Urinary bladder (tissue), 4 donors: ENCODE results near the gene PRCP. TPM values are rescaled to one million over a fixed set of nuclear protein-coding genes. Genes with fewer than 3 reads are reported as not detected.

ENCODE experiments used
- DNase-seq: peaks from one replicate; pipeline ENCODE4 v3.0.0-alpha.2; 2015; ENCODE audit errors: extremely low spot score
- H3K27ac ChIP-seq: one replicate; pipeline ENCODE4 v1.5.1; 2013; ENCODE audit warnings: low read depth, mild to moderate bottlenecking, moderate library complexity
- H3K36me3 ChIP-seq: one replicate; pipeline ENCODE4 v1.6.1; 2013; ENCODE audit warnings: mild to moderate bottlenecking, moderate library complexity; ENCODE audit not compliant: insufficient read depth
- H3K4me1 ChIP-seq: one replicate; pipeline ENCODE4 v1.6.1; 2013; ENCODE audit warnings: mild to moderate bottlenecking, moderate library complexity; ENCODE audit not compliant: insufficient read depth
- H3K4me3 ChIP-seq: one replicate; pipeline ENCODE4 v1.5.1; 2013; ENCODE audit warnings: low read depth, low read length
- WGBS: extraction: QIAGEN DNeasy Blood & Tissue Kit; methylation state at CpG from one replicate; pipeline ENCODE4 v1.1.7; 2013; 5-methylcytosine and 5-hydroxymethylcytosine counted together
- polyA plus RNA-seq: library from polyadenylated mRNA; stranded (reverse); fragments of 200-250 nt; gene quantifications from one replicate; pipeline ENCODE4 v1.2.3, GENCODE V29; 2013
- total RNA-seq: library from RNA; depleted of rRNA; stranded (reverse); fragments of >200 nt; gene quantifications from one replicate; pipeline ENCODE4 v1.2.3, GENCODE V29; 2014
- donor health status: healthy with polysubstance abuse.
- donor health status: healthy.

Gene PRCP
- total and polyA plus RNA-seq, 2 donors, result 67.7 to 173 TPM

DNA sequence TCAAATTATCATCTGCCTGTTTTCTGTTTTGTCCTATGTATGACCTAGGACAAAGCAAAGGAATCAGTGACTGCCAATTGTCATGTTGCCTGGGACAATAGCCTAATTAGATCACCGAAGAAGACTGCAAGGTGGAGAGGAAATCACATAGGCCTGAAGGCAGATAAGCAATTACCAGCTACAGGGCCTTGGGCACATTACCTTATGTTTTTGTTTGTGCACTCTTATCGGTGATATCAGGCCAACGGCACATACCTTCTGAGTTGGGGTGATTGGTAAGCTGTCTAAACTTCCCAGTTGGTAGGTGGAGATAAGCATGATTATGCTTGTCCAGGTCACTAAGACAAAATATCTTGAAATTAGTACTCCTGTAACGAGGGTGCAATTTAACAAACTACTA, 108.5 kb downstream of the PRCP start:
- H3K27ac ChIP-seq, result no peak overlapping the region
- H3K36me3 ChIP-seq, result no peaks in the 10 kb centered on the region
- no peaks in the 10 kb centered on the region for H3K4me1 ChIP-seq
- H3K4me3 ChIP-seq, result no peak overlapping the region
- WGBS, result 79% methylated on average over 4 of the region's 4 CpGs
- no peak for DNase-seq

DNA sequence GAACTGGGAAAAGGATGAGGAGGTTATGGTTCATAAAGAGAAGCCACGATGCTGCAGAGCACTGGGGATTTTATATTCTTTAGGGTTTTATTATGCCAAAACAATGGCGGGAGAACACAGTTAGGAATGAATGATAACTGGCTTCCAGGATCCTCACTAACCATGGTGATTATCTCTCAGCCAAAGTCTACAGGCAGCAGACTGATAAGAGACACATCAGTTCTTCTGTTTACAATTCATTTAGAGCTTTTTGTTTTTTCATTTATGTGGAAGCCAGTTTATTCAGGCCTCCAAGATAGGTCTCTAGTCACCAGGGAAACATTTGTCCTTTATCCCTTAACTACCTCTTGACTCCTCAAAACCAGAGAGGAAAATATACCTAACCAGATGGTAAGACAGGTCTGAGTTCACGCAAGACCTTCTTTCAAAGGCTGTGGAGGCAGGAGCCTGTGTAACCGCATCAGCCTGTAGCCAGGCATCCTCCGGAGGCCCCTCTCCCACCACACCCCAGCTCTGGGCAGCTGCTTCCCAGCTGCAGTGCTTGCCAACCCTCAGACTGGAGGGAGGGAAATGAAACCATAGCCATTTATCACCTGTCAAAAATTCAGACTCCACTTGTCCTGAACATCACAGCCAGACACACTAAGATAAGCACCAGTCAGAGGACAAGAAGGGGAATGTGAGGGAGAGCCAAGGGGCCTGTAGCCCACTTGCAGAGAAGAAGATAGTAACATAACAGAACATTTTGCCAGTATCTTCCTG, 109.3 kb downstream of the PRCP start:
- H3K4me3 ChIP-seq, result no peak overlapping the region
- WGBS, result 18% methylated on average over 5 of the region's 5 CpGs
- no peak for DNase-seq

DNA sequence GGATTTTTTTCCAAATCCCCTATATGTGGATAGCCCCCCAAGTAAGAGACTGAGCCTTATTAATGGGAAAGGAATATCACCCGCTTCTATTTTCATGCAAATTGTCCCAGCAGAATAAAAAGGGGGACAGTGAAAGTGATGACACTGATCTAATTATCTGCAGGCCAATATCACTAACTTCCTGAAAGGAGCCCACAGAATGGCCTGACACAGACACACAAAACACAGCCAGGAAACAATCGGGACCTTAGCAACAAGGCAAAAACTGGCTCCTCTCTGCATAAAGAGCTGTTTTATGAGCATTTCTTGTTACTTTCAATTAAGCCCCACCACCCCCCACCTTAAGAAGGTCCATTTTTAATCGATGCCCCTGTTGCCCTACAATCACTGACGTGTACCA, 112.2 kb downstream of the PRCP start:
- H3K36me3 ChIP-seq, result no peaks in the 10 kb centered on the region
- DNase-seq, result no peak
- WGBS, result 83% methylated on average over 4 of the region's 4 CpGs
- H3K27ac ChIP-seq, result no peak overlapping the region
- H3K4me3 ChIP-seq, result no peak overlapping the region
- no peaks in the 10 kb centered on the region for H3K4me1 ChIP-seq

More for the DNA sequence above, 109.3 kb downstream of the PRCP start:
- H3K27ac ChIP-seq, result no peak overlapping the region
- no peaks in the 10 kb centered on the region for H3K4me1 ChIP-seq
- no peaks in the 10 kb centered on the region for H3K36me3 ChIP-seq

DNA sequence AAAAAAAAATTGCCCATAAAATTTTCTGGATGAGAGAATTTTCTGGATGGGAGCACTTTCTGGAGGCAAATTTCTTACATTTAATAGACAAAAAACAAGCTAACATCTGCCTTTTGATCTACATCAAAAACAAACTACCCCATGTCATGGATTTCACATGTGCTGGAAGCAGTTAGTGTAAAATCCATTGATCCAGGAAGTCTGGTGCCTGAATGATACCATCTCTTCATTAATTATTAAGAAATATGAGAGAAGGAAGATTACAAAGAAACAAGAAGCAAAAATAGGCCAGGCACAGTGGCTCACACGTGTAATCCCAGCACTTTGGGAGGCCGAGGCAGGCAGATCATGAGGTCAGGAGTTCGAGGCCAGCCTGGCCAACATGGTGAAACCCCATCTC, 113.4 kb downstream of the PRCP start:
- Histone ChIP-seq H3K4me3 (no peak overlapping the region), H3K36me3 (no peaks in the 10 kb centered on the region), H3K27ac (no peak overlapping the region), H3K4me1 (no peaks in the 10 kb centered on the region)
- WGBS, result 91% methylated on average over 3 of the region's 3 CpGs
- DNase-seq, result no peak

DNA sequence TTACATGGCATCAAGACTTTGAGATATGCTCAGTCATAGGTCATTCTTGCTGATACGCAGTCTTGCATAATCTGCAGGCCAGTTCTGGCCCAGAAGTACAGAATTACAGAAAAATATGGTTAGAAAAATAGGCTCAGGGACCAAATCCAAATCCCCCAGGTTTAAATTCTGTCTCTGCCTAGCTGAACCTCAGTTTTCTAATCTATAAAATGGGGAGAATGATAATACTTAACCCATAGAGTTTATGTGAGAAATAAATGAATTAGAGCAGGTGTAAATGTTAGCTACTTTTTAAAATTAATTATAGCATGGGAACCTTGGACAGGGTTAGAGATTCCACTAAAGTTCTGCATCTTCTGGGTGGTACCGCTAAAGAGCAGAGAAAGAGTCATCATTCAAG, 114.2 kb downstream of the PRCP start:
- DNase-seq, result no peak
- WGBS, result 89% methylated on average over 2 of the region's 2 CpGs

DNA sequence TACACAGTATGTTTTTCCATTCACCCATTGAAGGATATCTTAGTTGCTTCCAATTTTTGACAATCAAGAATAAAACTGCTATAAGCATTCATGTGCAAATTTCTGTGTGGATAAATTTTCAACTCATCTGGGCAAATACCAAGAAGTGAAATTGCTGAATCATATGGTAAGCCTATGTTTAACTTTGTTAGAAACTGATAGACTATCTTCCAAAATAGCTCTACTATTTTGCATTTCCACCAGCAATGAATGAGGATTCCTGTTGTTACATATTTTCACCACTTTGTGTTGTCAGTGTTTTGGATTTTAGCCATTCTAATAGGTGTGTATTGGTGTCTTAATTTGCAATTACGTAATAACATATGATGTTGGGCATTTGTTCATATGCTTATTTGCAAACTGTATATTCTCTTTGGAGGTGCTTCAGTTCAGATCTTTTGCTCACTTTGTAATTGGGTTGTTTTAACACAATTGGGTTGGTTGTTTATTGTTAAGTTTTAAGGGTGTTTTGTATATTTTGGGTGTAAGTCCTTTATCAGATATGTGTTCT, 117.3 kb downstream of the PRCP start:
- 95% methylated on average over 1 of the region's 1 CpG for WGBS
- Histone ChIP-seq H3K4me3 (no peak overlapping the region), H3K36me3 (no peaks in the 10 kb centered on the region), H3K4me1 (no peaks in the 10 kb centered on the region), H3K27ac (no peak overlapping the region)
- DNase-seq, result no peak

More for the DNA sequence above, 114.2 kb downstream of the PRCP start:
- Histone ChIP-seq H3K4me1 (no peaks in the 10 kb centered on the region), H3K4me3 (no peak overlapping the region), H3K27ac (no peak overlapping the region), H3K36me3 (no peaks in the 10 kb centered on the region)

DNA sequence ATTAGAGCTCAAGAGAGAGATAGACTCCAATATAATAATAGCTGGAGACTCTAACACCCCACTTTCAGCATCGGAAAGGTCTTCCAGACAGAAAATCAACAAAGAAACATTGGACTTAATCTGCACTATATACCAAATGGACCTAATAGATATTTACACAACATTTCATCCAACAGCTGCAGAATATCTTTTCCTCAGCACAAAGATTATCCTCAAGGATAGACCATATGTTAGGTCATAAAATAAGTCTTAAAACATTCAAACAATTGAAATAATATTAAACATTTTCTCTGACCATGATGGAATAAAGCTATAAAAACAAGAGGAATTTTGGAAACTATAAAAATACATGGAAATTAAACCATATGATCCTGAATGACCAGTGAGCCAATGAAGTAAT, 121.5 kb downstream of the PRCP start:
- no peaks in the 10 kb centered on the region for H3K36me3 ChIP-seq
- no peak for DNase-seq
- H3K4me3 ChIP-seq, result no peak overlapping the region
- no peak overlapping the region for H3K27ac ChIP-seq
- H3K4me1 ChIP-seq, result no peaks in the 10 kb centered on the region
- WGBS, result 35% methylated on average over 1 of the region's 1 CpG

DNA sequence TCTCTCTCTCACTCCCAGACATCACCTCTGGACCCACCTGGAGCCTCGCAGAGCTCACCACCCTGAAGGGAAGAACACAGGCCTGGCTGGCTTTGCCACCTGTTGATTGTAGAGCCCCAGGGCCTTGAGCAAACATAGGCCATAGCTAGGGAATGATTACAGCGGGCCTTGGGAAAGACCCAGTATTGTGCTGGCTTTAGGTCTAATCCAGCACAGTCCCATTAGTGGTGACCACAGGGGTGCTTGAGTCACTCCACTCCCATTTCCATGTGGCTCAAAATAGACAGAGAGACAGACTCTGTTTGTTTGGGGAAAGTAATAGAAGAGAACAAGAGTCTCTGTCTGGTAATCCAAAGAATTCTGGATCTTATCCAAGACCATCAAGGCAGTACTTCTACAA, 123.9 kb downstream of the PRCP start:
- Histone ChIP-seq H3K27ac (no peak overlapping the region), H3K36me3 (no peaks in the 10 kb centered on the region), H3K4me1 (no peaks in the 10 kb centered on the region), H3K4me3 (no peak overlapping the region)
- WGBS, result 95% methylated on average over 2 of the region's 2 CpGs
- no peak for DNase-seq

DNA sequence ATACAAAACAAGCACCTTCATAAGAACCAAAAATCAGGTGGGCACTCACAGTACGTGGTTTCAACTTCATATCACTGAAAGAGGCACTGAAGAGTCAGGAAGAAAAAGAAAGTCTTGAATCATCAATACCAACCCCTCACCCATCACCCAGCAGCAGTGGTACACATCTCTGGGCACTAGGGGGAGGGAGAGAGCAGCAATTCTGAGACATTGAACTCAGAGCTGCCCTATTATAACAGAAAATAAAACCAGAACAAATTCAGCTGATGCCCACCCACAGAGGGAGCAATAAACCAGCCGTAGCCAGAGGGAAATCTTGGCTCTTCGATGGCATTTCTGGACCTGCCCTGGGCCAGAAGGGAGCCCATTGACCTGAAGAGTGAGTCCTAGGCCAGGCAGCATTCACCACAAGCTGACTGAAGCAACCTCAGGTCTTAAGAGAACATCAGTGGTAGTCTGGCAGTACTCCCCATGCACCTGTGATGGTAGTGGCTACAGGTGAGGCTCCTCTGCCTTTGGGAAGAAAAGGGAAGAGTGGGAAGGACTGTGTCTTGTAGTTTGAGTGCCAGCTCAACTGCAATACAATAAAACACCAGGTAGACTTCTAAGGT, 124.4 kb downstream of the PRCP start:
- Histone ChIP-seq H3K36me3 (no peaks in the 10 kb centered on the region), H3K27ac (no peak overlapping the region), H3K4me3 (no peak overlapping the region), H3K4me1 (no peaks in the 10 kb centered on the region)
- DNase-seq, result no peak
- WGBS, result 52% methylated on average over 3 of the region's 3 CpGs

DNA sequence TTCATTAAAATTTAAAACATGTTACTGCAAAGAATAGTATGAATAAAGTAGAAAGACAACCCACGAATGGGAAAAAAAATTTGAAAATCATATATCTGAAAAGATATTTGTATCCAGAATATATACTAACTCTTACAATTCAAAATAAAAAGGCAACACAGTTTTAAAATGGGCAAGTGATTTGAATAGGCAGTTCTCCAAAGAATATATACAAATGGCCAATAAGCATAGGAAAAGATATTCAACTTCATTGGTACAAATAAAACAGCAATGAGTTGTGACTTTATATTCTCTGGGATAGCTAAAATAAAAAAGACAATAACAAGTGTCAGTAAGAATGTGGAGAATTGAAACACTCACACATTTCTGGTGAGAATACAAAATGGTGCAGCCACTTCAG, 125.0 kb downstream of the PRCP start:
- 88% methylated on average over 1 of the region's 1 CpG for WGBS
- no peaks in the 10 kb centered on the region for H3K36me3 ChIP-seq
- no peaks in the 10 kb centered on the region for H3K4me1 ChIP-seq
- DNase-seq, result no peak
- no peak overlapping the region for H3K27ac ChIP-seq
- no peak overlapping the region for H3K4me3 ChIP-seq

Other genes starting within 250 kb of the PRCP start
- 3.3 TPM for gene FAM181B, start 166.6 kb downstream of the PRCP start, total RNA-seq
- 1.7 TPM for gene FAM181B, start 166.6 kb downstream of the PRCP start, polyA plus RNA-seq
- 7.8 TPM for gene DDIAS, start 1.3 kb upstream of the PRCP start, total RNA-seq
- gene DDIAS, start 1.3 kb upstream of the PRCP start, polyA plus RNA-seq, result 0.84 TPM
- gene RAB30, start 171.5 kb upstream of the PRCP start, total RNA-seq, result 34.2 TPM
- 12.0 TPM for gene RAB30, start 171.5 kb upstream of the PRCP start, polyA plus RNA-seq